Astrocyte of the cerebellum (primary cell): ENCODE measurements around the gene KSR1.
A peak's percentile ranks its signal among the peaks of the same experiment; 100 is the strongest.

Experiments
- DNase-seq: peaks from one replicate; pipeline ENCODE4 v3.0.0-alpha.2; 2011; ENCODE audit warnings: low read depth
- H3K4me3 ChIP-seq: 2 replicates; pipeline ENCODE4 v1.5.1; 2011; ENCODE audit warnings: mild to moderate bottlenecking, low read depth, low read length, moderate library complexity
- in situ Hi-C: cut with HindIII; loops from 2 replicates; pipeline ENCODE4 v1.10.0; 2017; ENCODE audit warnings: low sequenced_read_pairs
- TF ChIP-seq, protein P1 (sequence below): IDR thresholded peaks from 2 replicates; pipeline ENCODE4 v1.5.1; 2012; ENCODE audit warnings: low read length, low read depth, moderate library complexity, mild to moderate bottlenecking; ENCODE audit errors: missing control alignments

Gene KSR1

DNA sequence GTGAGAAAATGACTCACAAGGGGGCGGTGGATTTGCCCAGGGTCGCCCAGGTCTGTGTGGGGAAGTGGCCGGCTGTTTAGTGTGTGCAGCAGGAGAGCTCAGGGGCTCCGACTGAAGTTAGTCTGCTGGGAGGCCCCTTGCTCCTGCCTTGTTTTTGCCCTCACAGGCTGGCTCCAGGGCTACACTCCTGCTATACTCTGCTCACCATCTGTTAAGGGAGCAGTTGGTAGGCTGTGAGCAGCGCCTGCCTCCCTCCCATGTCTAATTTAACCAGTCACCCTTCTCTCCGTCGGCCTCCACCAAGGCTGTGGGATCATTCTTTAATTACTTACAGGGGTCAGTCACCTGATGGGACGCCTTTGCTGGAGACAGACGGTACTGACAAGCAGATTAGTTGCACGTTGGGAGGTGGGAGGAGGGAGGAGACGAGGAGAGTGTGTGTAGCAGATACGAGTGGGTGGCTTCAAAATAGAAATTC lies 35.5 kb downstream of the KSR1 start:
- in situ Hi-C loops, result no loop called here
- no peak for DNase-seq
- TF ChIP-seq, protein P1, sequence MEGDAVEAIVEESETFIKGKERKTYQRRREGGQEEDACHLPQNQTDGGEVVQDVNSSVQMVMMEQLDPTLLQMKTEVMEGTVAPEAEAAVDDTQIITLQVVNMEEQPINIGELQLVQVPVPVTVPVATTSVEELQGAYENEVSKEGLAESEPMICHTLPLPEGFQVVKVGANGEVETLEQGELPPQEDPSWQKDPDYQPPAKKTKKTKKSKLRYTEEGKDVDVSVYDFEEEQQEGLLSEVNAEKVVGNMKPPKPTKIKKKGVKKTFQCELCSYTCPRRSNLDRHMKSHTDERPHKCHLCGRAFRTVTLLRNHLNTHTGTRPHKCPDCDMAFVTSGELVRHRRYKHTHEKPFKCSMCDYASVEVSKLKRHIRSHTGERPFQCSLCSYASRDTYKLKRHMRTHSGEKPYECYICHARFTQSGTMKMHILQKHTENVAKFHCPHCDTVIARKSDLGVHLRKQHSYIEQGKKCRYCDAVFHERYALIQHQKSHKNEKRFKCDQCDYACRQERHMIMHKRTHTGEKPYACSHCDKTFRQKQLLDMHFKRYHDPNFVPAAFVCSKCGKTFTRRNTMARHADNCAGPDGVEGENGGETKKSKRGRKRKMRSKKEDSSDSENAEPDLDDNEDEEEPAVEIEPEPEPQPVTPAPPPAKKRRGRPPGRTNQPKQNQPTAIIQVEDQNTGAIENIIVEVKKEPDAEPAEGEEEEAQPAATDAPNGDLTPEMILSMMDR, result no peak
- no peak overlapping the region for H3K4me3 ChIP-seq

DNA sequence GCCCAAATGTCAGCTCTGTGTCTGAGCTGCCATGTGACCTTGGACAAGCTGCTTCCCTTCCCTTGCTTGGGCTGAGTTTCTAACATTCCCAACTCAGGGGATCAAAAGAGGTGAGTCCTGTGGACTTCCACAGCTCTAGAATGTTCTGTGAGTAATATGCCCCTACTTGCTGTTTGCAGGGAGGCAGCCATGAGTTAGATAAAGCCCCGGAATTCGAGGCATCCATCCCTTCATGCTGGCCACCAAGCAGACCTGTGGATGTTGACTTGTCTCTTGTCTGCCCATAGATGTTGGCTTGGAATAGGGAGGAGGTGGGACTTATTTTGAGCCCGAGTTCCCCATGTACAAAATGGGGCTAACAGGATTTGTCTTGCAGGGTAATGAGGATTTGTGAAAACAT lies 36.2 kb downstream of the KSR1 start:
- H3K4me3 ChIP-seq, result no peak overlapping the region
- TF ChIP-seq, protein P1, result no peak
- DNase-seq, result no peak
- in situ Hi-C loops, result no loop called here

DNA sequence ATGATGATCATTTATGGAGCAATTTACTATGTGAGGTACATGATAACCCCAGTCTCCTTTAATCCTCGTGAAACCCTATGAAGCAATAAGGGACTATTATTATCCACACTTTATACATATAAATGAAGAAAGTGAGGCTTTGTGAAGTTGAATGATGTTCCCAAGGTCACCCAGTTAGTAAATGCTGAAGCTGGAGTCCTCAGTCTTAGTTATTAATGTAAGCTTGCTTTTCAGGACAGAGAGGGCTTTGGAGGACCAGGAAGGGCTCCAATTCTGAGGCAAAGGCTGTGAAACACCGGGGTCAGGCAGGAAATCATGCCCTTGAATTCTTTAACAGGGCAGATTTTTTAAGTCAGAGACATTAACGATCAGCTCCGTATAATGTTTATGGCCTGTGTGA lies 36.8 kb downstream of the KSR1 start:
- TF ChIP-seq, protein P1, result no peak
- DNase-seq, result no peak
- in situ Hi-C loops, result no loop called here
- H3K4me3 ChIP-seq, result no peak overlapping the region

DNA sequence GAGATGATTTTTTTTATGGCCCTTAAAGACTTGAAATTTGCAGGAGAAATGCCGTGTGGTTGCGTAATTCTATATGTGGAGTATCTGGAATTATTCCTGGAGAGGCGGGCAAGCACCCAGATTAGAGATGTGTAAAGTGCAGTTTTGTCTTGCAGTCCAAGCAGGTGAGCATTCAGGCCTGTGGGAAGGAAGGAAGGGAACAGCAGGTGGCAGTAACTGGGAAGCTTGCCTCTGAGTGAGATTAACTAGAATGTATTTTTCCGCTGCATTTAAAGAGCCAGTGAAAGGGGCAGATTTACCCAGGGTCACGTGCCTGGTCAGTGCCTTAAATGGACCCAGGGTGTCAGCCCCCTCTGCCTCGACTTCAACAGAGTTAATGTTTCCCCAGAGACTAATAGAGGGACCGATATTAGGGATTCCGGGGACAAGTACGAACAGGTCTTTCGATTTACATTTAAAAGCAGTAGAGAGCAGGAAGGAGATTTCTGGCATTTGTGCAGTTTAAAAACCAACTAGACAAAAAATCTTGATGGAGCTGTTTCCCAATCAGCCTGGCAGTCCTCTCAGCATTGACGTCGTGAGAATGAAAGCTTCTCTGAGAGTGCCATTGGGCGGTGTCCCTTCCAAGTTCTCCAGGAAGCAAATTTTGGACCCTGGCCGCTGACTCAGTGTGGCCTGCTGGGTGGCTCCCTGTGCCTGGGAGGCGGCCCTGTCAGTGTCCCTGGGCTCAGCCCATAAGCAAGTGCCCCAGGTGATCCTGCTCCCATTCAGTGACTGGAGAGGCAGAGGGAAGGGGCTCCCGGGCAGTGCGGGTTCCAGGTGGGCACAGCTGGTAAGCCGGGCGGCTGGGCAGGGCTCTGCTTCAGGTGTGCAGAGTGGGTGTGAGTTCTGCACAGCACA lies 38.2 kb downstream of the KSR1 start:
- in situ Hi-C loops, result no loop called here
- no peak overlapping the region for H3K4me3 ChIP-seq
- TF ChIP-seq, protein P1, result peak; percentile 58
- peak; percentile 26 for DNase-seq

DNA sequence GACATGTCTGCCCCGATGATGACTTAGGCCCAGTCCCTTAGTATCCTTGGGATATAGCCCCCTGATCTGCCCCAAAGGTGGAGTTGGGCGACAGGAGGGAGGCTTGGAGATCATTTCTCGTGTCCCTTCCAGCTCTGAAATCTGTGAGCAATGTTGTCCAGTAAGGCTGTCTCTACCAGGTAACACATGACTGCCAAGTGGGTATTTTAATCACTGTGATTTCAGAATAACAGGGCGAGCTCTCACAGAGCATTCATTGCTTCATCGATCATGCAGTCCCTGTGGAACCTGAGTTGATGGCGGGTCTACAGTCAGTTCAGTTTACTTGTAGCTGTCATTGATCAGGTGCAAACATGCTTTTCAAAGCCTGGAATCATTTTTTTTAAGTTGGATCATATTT lies 39.2 kb downstream of the KSR1 start:
- TF ChIP-seq, protein P1, result no peak
- in situ Hi-C loops, result no loop called here

DNA sequence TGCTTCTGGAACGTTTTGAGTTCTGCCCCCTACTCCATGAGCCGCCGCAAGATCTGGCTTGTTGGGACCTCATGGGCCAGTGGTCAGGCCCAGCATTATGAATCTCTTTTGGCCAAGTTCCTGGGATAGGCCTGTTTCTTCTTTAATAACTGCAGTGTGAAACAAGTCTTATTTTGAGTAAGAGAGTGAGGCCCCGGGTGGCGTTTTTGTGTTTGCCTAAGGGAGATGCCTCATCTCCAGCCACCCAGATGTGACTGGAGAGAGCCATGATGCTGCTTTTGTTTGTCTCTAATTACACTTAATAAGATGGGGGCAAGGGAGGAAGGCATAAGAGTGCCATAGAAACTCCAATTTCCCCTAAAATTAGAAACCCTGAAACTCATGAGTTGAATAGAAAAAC lies 39.8 kb downstream of the KSR1 start:
- H3K4me3 ChIP-seq, result no peak overlapping the region
- DNase-seq, result no peak
- in situ Hi-C loops, result no loop called here
- TF ChIP-seq, protein P1, result no peak

More for the DNA sequence above, 39.2 kb downstream of the KSR1 start:
- no peak overlapping the region for H3K4me3 ChIP-seq
- no peak for DNase-seq
